Subcutaneous abdominal adipose tissue (tissue), 5 donors: Measurements from ENCODE around the gene EHBP1.
"Not testable (repeated sequence)": the region's sequence is repeated elsewhere in the genome, so short reads cannot be mapped to it uniquely, and the experiment has no call there.

Experiments used
- H3K27ac ChIP-seq: one replicate; pipeline ENCODE4 v1.7.0; 2013; ENCODE audit warnings: low read depth, mild to moderate bottlenecking, inconsistent platforms, low read length, moderate library complexity
- H3K27me3 ChIP-seq, 5 donors: one replicate each; pipeline ENCODE4 v1.7.0; 2013; ENCODE audit warnings: low read length in 5 of 5, inconsistent platforms in 1 of 5; ENCODE audit not compliant: control insufficient read depth in 5 of 5, insufficient read depth in 4 of 5
- H3K36me3 ChIP-seq, 5 donors: one replicate each; pipeline ENCODE4 v1.7.0; 2013; ENCODE audit warnings: low read length in 5 of 5; ENCODE audit not compliant: control insufficient read depth in 5 of 5, insufficient read depth in 5 of 5
- H3K4me1 ChIP-seq, 5 donors: one replicate each; pipeline ENCODE4 v1.7.0; 2013; ENCODE audit warnings: low read length in 5 of 5, mild to moderate bottlenecking in 3 of 5, moderate library complexity in 1 of 5; ENCODE audit not compliant: control insufficient read depth in 5 of 5, insufficient read depth in 5 of 5
- H3K4me3 ChIP-seq, 5 donors: one replicate each; pipeline ENCODE4 v1.7.0; 2013; ENCODE audit warnings: low read length in 5 of 5, low read depth in 1 of 5
- H3K9ac ChIP-seq, 5 donors: one replicate each; pipeline ENCODE4 v1.7.0; 2013; ENCODE audit warnings: low read length in 5 of 5, mild to moderate bottlenecking in 4 of 5, moderate library complexity in 3 of 5
- H3K9me3 ChIP-seq, 5 donors: one replicate each; pipeline ENCODE4 v1.7.0; 2013; ENCODE audit warnings: low read length in 5 of 5; ENCODE audit not compliant: control insufficient read depth in 5 of 5
- donor health status: healthy.
- donor health status: healthy.
- donor health status: healthy.
- donor health status: healthy.
- donor health status: healthy.

Gene EHBP1

GRCh38 chr2:62692225-62692624 is 13.3 kb upstream of the EHBP1 start:
- H3K4me3 ChIP-seq, result no peak overlapping the region
- H3K9ac ChIP-seq, result no peak overlapping the region
- peaks cover 0 to 13% (median 0%) of the 10 kb centered on the region in 5 donors for H3K4me1 ChIP-seq
- H3K36me3 ChIP-seq, result no peaks in the 10 kb centered on the region
- H3K9me3 ChIP-seq, result no peaks in the 10 kb centered on the region
- no peaks in the 10 kb centered on the region for H3K27me3 ChIP-seq
- no peak overlapping the region for H3K27ac ChIP-seq

DNA sequence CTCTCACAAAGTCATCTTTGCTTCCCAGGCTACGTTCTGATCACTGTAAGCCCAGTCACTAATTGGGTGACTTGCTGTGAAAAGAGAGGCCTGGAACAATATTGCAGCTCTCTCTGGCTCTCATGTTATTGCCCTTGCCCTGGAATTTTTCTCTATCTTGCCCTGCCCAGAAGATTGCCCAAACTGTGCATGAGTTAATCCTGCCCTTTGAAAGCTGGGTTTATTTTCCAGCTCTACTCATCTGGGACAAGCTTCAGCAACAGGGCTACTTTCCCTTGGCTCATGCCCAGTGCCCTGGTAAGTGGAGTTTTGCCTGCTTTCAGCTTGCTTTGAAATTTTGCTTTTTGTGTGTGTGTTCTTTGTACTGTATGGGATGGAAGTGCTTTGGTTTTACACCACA is 6.9 kb upstream of the EHBP1 start:
- H3K4me3 ChIP-seq, result peak overlapping the region in 2 of 5 donors; percentile 4 to 10
- peaks cover 0 to 3% (median 0%) of the 10 kb centered on the region in 5 donors for H3K27me3 ChIP-seq
- H3K36me3 ChIP-seq, result no peaks in the 10 kb centered on the region
- peaks cover 0 to 2% (median 0%) of the 10 kb centered on the region in 5 donors for H3K9me3 ChIP-seq
- peak overlapping the region; percentile 94 for H3K27ac ChIP-seq
- H3K4me1 ChIP-seq, result peaks cover 0 to 50% (median 27%) of the 10 kb centered on the region in 5 donors
- H3K9ac ChIP-seq, result peak overlapping the region in 3 of 5 donors; percentile 55 to 81 (median 63)

- Histone ChIP-seq H3K36me3 (no peaks in the 10 kb centered on the region), H3K4me1 (peaks cover 8 to 72% (median 62%) of the 10 kb centered on the region in 5 donors), H3K27me3 (no peaks in the 10 kb centered on the region), H3K9ac (peak overlapping the region; percentile 31 to 82 (median 66)), H3K4me3 (peak overlapping the region; percentile 78 to 84 (median 81)), H3K9me3 (no peaks in the 10 kb centered on the region), H3K27ac (peak overlapping the region; percentile 94)
These were observed 883 bp upstream of the EHBP1 start for GRCh38 chr2:62704654-62705006.

GRCh38 chr2:62705859-62706720 is 577 bp downstream of the EHBP1 start:
- H3K36me3 ChIP-seq, result peaks cover 0 to 6% (median 0%) of the 10 kb centered on the region in 5 donors
- H3K27ac ChIP-seq, result peak overlapping the region; percentile 88
- peaks cover 8 to 74% (median 65%) of the 10 kb centered on the region in 5 donors for H3K4me1 ChIP-seq
- H3K4me3 ChIP-seq, result peak overlapping the region; percentile 81 to 86 (median 83)
- H3K27me3 ChIP-seq, result no peaks in the 10 kb centered on the region
- H3K9me3 ChIP-seq, result no peaks in the 10 kb centered on the region
- peak overlapping the region; percentile 50 to 79 (median 67) for H3K9ac ChIP-seq

- Histone ChIP-seq H3K36me3 (peaks cover 0 to 9% (median 0%) of the 10 kb centered on the region in 5 donors), H3K27ac (peak overlapping the region; percentile 88), H3K9ac (peak overlapping the region; percentile 50 to 79 (median 67)), H3K4me1 (peaks cover 8 to 79% (median 67%) of the 10 kb centered on the region in 5 donors), H3K27me3 (no peaks in the 10 kb centered on the region), H3K9me3 (no peaks in the 10 kb centered on the region), H3K4me3 (peak overlapping the region; percentile 81 to 86 (median 83))
These were observed 1.4 kb downstream of the EHBP1 start for GRCh38 chr2:62706721-62707521.

- peak overlapping the region in 1 of 5 donors; percentile 56 for H3K9ac ChIP-seq
- H3K27me3 ChIP-seq, result no peaks in the 10 kb centered on the region
- H3K4me3 ChIP-seq, result peak overlapping the region; percentile 42 to 86 (median 60)
- H3K9me3 ChIP-seq, result no peaks in the 10 kb centered on the region
- peaks cover 0 to 9% (median 0%) of the 10 kb centered on the region in 5 donors for H3K36me3 ChIP-seq
- peaks cover 8 to 83% (median 68%) of the 10 kb centered on the region in 5 donors for H3K4me1 ChIP-seq
- peak overlapping the region; percentile 88 for H3K27ac ChIP-seq
These were observed 3.2 kb downstream of the EHBP1 start for GRCh38 chr2:62708751-62709150.

DNA sequence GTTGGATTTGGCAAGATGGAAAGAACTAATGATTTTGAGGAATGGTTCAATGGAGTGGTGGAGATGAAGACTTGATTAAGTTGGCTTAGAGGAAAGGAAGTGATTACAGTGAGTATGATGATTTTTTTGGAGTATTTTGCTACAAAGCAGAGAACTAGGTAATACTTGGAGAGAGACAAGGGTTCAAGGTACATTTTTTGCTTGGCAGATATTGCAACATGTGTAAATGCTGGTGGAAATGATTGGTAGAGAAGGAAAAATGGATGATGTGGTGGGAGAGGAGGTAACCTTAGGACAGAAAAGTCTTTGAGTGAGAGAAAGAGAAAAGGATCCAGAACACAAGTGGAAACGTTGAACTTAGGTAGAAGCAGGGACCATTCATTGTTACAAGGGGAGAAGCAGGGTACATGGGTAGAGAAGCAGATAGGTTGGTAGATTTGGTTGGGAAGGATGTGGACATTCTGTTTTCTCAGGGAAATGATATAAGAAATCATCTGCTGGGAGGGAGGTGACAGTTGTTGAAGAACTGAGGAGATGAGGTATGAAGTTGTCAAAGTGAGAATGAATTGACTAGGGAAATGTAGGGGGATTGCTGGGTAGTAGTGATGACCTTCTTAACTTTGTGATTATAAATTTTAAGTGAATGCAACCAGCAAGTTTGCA is 6.5 kb downstream of the EHBP1 start:
- peaks cover 5 to 65% (median 48%) of the 10 kb centered on the region in 5 donors for H3K4me1 ChIP-seq
- H3K9me3 ChIP-seq, result no peaks in the 10 kb centered on the region
- H3K4me3 ChIP-seq, result peak overlapping the region in 1 of 5 donors; percentile 24
- peaks cover 0 to 18% (median 0%) of the 10 kb centered on the region in 5 donors for H3K36me3 ChIP-seq
- H3K27me3 ChIP-seq, result no peaks in the 10 kb centered on the region
- peak overlapping the region; percentile 8 for H3K27ac ChIP-seq
- no peak overlapping the region for H3K9ac ChIP-seq

- Histone ChIP-seq H3K27ac (peak overlapping the region; percentile 13), H3K4me1 (peaks cover 1 to 60% (median 37%) of the 10 kb centered on the region in 5 donors), H3K36me3 (peaks cover 0 to 18% (median 0%) of the 10 kb centered on the region in 5 donors)
- not testable (repeated sequence) for H3K4me3 ChIP-seq, H3K9me3 ChIP-seq, H3K27me3 ChIP-seq, H3K9ac ChIP-seq
These were observed 7.7 kb downstream of the EHBP1 start for GRCh38 chr2:62713196-62713595.

GRCh38 chr2:62713837-62714236 is 8.3 kb downstream of the EHBP1 start:
- Histone ChIP-seq H3K36me3 (peaks cover 0 to 18% (median 0%) of the 10 kb centered on the region in 5 donors), H3K9ac (no peak overlapping the region), H3K4me1 (peaks cover 0 to 54% (median 31%) of the 10 kb centered on the region in 5 donors), H3K27ac (peak overlapping the region; percentile 26), H3K9me3 (no peaks in the 10 kb centered on the region), H3K4me3 (no peak overlapping the region), H3K27me3 (no peaks in the 10 kb centered on the region)
